ENCODE data around the gene ATP6V1E1. TPM values are rescaled to one million over a fixed set of nuclear protein-coding genes. Genes with fewer than 3 reads are reported as not detected.

ATP6V1E1 gene
- total and polyA plus RNA-seq, 10 of the 15 experiments (the other 5 are each of a cell fraction or from before 2014, with no cell fraction given) = 66.7 to 128 (median 87.9) TPM

DNA sequence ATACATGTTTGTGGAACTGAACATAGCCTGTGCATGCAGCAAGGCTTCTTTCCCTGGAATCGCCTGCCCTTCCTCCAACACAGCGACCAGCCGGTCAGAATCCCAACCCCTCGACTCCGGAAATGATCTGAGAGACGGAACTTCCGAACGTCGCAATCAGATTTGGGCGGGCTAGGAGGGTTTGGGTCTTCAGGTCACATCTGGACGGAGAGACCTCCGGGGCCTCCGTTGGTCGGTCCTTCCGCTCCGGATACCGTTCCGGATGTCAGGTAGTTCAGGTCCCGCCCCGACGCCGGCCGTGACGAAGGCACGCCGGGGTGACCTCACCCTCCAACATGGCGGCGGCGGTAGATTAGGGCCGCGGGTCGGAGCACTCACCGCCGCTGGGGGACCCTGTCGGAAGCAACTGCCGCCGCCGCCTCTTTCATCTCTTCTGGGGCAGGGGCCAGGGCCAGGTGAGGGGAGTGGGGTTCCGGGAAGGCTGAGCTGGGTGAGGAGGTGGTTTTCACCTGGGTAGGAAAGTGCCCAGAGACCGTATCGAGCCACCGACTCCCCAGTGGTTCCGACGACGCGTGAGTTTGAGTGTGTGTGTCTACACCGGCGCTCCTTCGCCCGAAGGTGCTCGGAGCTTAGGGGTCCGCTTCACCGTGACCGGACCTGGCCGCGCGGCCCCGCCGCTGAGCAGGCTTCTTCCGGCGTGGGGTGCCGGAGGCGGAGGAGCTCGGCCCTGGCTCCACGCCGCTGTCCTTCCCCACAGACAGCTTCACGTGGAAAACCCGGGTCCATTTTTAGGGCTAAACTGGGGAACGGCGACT, 10.1 kb upstream of the ATP6V1E1 start, which contains the start of gene BCL2L13 (continued):
- TF ChIP-seq FOXK2 (IDR thresholded peaks at IDR 0.05) (no peak; the same call in 1 of the 2 replicates), SMAD5 (IDR thresholded peaks at IDR 0.05; ENCODE audit: low read depth) (peak; percentile 94), TAF1 (IDR thresholded peaks at IDR 0.05; ENCODE audit: borderline replicate concordance, low read depth, low read length) (peak; percentile 95), KDM1A (IDR thresholded peaks at IDR 0.05; ENCODE audit: borderline replicate concordance) (no peak), RCOR1 (conservative IDR thresholded peaks at IDR 0.05; ENCODE audit: low read depth, low read length) (0 out of 2 replicates have a peak, but pooled peaks have one; percentile 55), SIN3A (IDR thresholded peaks at IDR 0.05; ENCODE audit: low read depth, low read length) (peak; percentile 34; the same call in 1 of the 2 replicates), POU2F2 (IDR thresholded peaks at IDR 0.05; ENCODE audit: borderline replicate concordance, low read depth, low read length) (peak; percentile 74; the same call in 2 of the 3 replicates), BACH1 (IDR thresholded peaks at IDR 0.05; ENCODE audit: borderline replicate concordance) (0 out of 2 replicates have a peak, but pooled peaks have one; percentile 46), POLR2AphosphoS5 (IDR thresholded peaks at IDR 0.05; ENCODE audit: low read length) (peak; percentile 95), HDGF (IDR thresholded peaks at IDR 0.05) (no peak), ESRRA (IDR thresholded peaks at IDR 0.05; ENCODE audit: low read length) (no peak; the same call in 1 of the 2 replicates), POLR2A (IDR thresholded peaks at IDR 0.05; ENCODE audit: low read depth, low read length) (peak; percentile 94), IKZF1 (conservative IDR thresholded peaks at IDR 0.05) (peak; percentile 69), WRNIP1 (IDR thresholded peaks at IDR 0.05; ENCODE audit: borderline replicate concordance, low read depth, low read length) (no peak), MEF2B (IDR thresholded peaks at IDR 0.05; ENCODE audit: partially characterized antibody, poor library complexity, severe bottlenecking) (peak; percentile 37), LARP7 (IDR thresholded peaks at IDR 0.05) (peak; percentile 58), EGR1 (IDR thresholded peaks at IDR 0.05; ENCODE audit: borderline replicate concordance in 1 of 2, low read depth in 2 of 2, low read length in 2 of 2) (peak in 1 of 2 experiments; percentile 10; a peak in 2 of 3 replicates), SMAD1 (IDR thresholded peaks at IDR 0.05; ENCODE audit: low read depth, partially characterized antibody) (peak; percentile 80), MYC (IDR thresholded peaks at IDR 0.05; ENCODE audit: insufficient read depth, insufficient read length, insufficient replicate concordance, low read length, severe bottlenecking) (no peak), JUND (IDR thresholded peaks at IDR 0.05; ENCODE audit: low read depth, low read length) (peak; percentile 66), NFIC (IDR thresholded peaks at IDR 0.05; ENCODE audit: low read depth, low read length) (0 out of 2 replicates have a peak, but pooled peaks have one; percentile 26)
- TF ChIP-seq, protein P1, sequence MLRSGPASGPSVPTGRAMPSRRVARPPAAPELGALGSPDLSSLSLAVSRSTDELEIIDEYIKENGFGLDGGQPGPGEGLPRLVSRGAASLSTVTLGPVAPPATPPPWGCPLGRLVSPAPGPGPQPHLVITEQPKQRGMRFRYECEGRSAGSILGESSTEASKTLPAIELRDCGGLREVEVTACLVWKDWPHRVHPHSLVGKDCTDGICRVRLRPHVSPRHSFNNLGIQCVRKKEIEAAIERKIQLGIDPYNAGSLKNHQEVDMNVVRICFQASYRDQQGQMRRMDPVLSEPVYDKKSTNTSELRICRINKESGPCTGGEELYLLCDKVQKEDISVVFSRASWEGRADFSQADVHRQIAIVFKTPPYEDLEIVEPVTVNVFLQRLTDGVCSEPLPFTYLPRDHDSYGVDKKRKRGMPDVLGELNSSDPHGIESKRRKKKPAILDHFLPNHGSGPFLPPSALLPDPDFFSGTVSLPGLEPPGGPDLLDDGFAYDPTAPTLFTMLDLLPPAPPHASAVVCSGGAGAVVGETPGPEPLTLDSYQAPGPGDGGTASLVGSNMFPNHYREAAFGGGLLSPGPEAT (IDR thresholded peaks at IDR 0.05; ENCODE audit: low read depth) = peak; percentile 71; the same call in 1 of the 2 replicates
- TF ChIP-seq, protein P2, sequence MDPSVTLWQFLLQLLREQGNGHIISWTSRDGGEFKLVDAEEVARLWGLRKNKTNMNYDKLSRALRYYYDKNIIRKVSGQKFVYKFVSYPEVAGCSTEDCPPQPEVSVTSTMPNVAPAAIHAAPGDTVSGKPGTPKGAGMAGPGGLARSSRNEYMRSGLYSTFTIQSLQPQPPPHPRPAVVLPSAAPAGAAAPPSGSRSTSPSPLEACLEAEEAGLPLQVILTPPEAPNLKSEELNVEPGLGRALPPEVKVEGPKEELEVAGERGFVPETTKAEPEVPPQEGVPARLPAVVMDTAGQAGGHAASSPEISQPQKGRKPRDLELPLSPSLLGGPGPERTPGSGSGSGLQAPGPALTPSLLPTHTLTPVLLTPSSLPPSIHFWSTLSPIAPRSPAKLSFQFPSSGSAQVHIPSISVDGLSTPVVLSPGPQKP (IDR thresholded peaks at IDR 0.05; ENCODE audit: low read depth, low read length) = peak; percentile 65
- TF ChIP-seq, protein P3, sequence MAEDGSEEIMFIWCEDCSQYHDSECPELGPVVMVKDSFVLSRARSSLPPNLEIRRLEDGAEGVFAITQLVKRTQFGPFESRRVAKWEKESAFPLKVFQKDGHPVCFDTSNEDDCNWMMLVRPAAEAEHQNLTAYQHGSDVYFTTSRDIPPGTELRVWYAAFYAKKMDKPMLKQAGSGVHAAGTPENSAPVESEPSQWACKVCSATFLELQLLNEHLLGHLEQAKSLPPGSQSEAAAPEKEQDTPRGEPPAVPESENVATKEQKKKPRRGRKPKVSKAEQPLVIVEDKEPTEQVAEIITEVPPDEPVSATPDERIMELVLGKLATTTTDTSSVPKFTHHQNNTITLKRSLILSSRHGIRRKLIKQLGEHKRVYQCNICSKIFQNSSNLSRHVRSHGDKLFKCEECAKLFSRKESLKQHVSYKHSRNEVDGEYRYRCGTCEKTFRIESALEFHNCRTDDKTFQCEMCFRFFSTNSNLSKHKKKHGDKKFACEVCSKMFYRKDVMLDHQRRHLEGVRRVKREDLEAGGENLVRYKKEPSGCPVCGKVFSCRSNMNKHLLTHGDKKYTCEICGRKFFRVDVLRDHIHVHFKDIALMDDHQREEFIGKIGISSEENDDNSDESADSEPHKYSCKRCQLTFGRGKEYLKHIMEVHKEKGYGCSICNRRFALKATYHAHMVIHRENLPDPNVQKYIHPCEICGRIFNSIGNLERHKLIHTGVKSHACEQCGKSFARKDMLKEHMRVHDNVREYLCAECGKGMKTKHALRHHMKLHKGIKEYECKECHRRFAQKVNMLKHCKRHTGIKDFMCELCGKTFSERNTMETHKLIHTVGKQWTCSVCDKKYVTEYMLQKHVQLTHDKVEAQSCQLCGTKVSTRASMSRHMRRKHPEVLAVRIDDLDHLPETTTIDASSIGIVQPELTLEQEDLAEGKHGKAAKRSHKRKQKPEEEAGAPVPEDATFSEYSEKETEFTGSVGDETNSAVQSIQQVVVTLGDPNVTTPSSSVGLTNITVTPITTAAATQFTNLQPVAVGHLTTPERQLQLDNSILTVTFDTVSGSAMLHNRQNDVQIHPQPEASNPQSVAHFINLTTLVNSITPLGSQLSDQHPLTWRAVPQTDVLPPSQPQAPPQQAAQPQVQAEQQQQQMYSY (CRISPR knock-in tag; IDR thresholded peaks at IDR 0.05) = no peak

Data from GM12878 (cell line).